Osteoblast (primary cell): ENCODE data around the gene DGKE. TPM values are rescaled to one million over a fixed set of nuclear protein-coding genes. Genes with fewer than 3 reads are reported as not detected.

ENCODE experiments used
- DNase-seq: peaks from one replicate; pipeline ENCODE4 v3.0.0; 2011; ENCODE audit warnings: low spot score, mixed read lengths; ENCODE audit not compliant: insufficient read length; ENCODE audit errors: missing footprints
- H2AFZ ChIP-seq: 2 replicates; pipeline ENCODE4 v1.6.0; 2011; ENCODE audit warnings: mild to moderate bottlenecking, low read length
- H3K27ac ChIP-seq: 2 replicates; pipeline ENCODE4 v1.5.1; 2011; ENCODE audit warnings: mild to moderate bottlenecking, low read depth, low read length, moderate library complexity
- H3K27me3 ChIP-seq: 2 replicates; pipeline ENCODE4 v1.6.0; 2012; ENCODE audit warnings: mild to moderate bottlenecking, control low read depth, inconsistent platforms, low read length, moderate library complexity; ENCODE audit not compliant: insufficient read depth
- H3K36me3 ChIP-seq: 2 replicates; pipeline ENCODE4 v1.5.1; 2011; ENCODE audit warnings: mild to moderate bottlenecking, low read length, control low read depth, moderate library complexity; ENCODE audit not compliant: insufficient read depth
- H3K4me1 ChIP-seq: 2 replicates; pipeline ENCODE4 v1.5.1; 2011; ENCODE audit warnings: mild to moderate bottlenecking, low read length, control low read depth, moderate library complexity; ENCODE audit not compliant: insufficient read depth
- H3K4me2 ChIP-seq: 2 replicates; pipeline ENCODE4 v1.6.0; 2011; ENCODE audit warnings: mild to moderate bottlenecking, low read length; ENCODE audit not compliant: insufficient read depth
- H3K4me3 ChIP-seq: fragments of 200-600 bp; sonication (generic); 3 replicates; pipeline ENCODE4 v1.5.1; 2012; ENCODE audit warnings: mild to moderate bottlenecking, low read length, inconsistent platforms; ENCODE audit not compliant: insufficient read depth
- H3K79me2 ChIP-seq: 2 replicates; pipeline ENCODE4 v1.6.0; 2012; ENCODE audit warnings: mild to moderate bottlenecking, low read length, control low read depth, inconsistent platforms; ENCODE audit not compliant: insufficient read depth
- H3K9me3 ChIP-seq: 2 replicates; pipeline ENCODE4 v1.5.1; 2011; ENCODE audit warnings: low read depth, low read length, control low read depth
- H4K20me1 ChIP-seq: 2 replicates; pipeline ENCODE4 v1.6.0; 2012; ENCODE audit warnings: mild to moderate bottlenecking, low read length, control low read depth; ENCODE audit not compliant: insufficient read depth
- total RNA-seq: library from RNA; depleted of rRNA; stranded (reverse); fragments of >200 nt; gene quantifications from 2 replicates; pipeline ENCODE4 v1.2.3, GENCODE V29; 2012
- TF ChIP-seq, protein P1 (sequence below): IDR thresholded peaks from 2 replicates; pipeline ENCODE4 v1.5.1; 2011; ENCODE audit warnings: mild to moderate bottlenecking, low read depth, low read length, moderate library complexity; ENCODE audit errors: extremely low read depth

The DGKE gene
- total RNA-seq, 1 donor = 6.2 TPM

DNA sequence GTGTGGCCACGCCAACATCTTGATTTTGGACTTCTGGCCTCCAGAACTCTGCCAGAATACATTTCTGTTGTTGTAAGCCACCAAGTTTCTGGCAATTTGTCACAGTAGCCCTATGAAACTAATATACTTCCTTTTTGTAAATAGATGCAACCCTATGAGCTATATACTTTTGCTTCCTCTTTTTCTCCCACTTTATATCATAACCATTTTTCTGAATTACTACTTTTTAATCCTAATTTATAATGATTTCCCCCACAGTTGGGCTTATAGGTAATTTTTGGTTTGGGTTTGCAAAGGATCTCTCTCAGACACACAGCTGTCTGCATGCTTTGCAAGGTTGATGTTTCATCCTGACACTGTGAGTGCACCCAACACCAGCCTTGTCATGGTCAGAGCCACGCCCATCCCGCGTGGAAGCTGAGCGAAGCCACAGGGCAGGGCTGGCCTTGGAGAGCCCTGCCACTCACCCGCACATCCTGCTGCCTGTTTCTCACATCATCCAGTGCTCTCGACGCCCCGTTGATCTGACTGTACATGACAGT lies 74.1 kb downstream of the DGKE start:
- Histone ChIP-seq H3K79me2 (peaks cover 44% of the 10 kb centered on the region), H3K27ac (no peak overlapping the region), H3K9me3 (no peaks in the 10 kb centered on the region), H4K20me1 (peaks cover 15% of the 10 kb centered on the region), H3K4me2 (no peak overlapping the region), H3K4me1 (peaks cover 16% of the 10 kb centered on the region), H3K36me3 (peaks cover 50% of the 10 kb centered on the region), H3K4me3 (no peak overlapping the region), H3K27me3 (no peaks in the 10 kb centered on the region), H2AFZ (no peak overlapping the region)
- TF ChIP-seq, protein P1, sequence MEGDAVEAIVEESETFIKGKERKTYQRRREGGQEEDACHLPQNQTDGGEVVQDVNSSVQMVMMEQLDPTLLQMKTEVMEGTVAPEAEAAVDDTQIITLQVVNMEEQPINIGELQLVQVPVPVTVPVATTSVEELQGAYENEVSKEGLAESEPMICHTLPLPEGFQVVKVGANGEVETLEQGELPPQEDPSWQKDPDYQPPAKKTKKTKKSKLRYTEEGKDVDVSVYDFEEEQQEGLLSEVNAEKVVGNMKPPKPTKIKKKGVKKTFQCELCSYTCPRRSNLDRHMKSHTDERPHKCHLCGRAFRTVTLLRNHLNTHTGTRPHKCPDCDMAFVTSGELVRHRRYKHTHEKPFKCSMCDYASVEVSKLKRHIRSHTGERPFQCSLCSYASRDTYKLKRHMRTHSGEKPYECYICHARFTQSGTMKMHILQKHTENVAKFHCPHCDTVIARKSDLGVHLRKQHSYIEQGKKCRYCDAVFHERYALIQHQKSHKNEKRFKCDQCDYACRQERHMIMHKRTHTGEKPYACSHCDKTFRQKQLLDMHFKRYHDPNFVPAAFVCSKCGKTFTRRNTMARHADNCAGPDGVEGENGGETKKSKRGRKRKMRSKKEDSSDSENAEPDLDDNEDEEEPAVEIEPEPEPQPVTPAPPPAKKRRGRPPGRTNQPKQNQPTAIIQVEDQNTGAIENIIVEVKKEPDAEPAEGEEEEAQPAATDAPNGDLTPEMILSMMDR = no peak
- DNase-seq = no peak

DNA sequence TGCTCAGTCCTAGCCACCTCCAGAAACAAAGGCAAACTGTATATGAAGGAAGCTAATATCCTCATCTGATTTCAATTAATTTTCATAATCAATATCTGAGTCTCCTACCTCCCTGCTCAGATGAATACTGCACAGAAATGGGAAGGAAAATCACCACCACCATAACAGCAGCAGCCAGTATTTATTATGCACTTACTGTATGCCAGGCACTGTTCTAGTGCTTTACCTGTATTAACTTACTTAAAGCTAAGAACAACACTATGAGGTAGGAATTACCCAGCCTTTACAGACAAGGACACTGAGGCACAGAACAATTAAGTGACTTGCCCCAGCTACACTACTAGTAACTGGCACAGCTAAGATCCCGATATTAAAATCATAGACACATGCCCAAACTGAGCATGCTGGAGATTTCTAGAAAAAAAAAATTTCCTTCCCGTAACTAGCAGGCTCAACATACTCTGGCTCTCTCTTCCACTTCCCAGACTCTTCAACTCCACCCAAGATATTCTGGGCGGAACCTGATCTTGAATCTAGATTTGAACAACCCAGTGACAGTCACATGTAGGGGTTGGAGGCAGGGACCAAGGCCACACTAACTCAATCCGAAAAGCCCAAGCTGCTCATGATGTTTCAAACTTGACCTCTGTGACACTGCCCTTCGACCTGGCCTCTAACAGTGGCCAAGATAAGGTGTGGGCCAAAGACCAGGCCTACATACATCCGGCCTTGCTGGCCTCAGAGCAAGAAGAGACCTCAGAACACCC lies 76.0 kb downstream of the DGKE start:
- peaks cover 14% of the 10 kb centered on the region for H4K20me1 ChIP-seq
- no peaks in the 10 kb centered on the region for H3K9me3 ChIP-seq
- no peak overlapping the region for H3K27ac ChIP-seq
- H3K4me3 ChIP-seq = no peak overlapping the region
- TF ChIP-seq, protein P1 = no peak
- peaks cover 35% of the 10 kb centered on the region for H3K36me3 ChIP-seq
- H3K4me1 ChIP-seq = peaks cover 19% of the 10 kb centered on the region
- no peaks in the 10 kb centered on the region for H3K27me3 ChIP-seq
- H3K79me2 ChIP-seq = peaks cover 62% of the 10 kb centered on the region
- H2AFZ ChIP-seq = no peak overlapping the region
- no peak for DNase-seq
- H3K4me2 ChIP-seq = peak overlapping the region; percentile 29

DNA sequence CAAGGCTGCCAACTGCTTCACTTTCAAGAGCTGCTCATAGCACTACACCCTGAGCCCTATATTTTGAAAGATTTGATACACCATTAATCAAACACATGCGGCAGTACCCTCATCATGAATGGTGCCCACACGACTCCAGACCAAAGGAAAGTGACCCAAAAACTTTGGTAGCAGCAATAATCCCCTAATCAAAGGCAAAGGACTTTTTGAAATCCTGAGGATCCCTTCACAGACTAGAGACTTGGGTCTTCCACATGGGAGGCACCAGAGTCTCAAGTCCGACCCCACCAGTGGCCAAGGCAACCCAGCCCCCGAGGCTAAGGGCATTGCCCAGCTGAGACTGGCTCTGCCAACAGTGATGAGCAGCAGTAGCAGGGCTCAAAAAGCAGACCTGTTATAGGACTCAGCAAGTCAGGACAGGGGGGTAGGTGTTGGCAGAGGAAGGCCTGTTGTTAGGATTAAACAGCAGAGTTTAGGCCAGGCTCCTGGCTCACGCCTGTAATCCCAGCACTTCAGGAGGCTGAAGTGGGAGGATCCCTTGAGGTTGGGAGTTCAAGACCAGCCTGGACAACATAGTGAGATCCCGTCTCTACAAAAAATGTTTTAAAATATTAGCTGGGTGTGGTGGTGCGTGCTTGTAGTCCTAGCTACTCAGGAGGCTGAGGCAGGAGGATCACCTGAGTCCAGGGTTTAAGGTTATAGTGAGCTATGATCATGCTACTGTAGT lies 76.7 kb downstream of the DGKE start:
- no peak overlapping the region for H2AFZ ChIP-seq
- H3K27me3 ChIP-seq = no peaks in the 10 kb centered on the region
- DNase-seq = no peak
- peak overlapping the region; percentile 29 for H3K4me2 ChIP-seq
- H3K79me2 ChIP-seq = peaks cover 64% of the 10 kb centered on the region
- no peaks in the 10 kb centered on the region for H3K9me3 ChIP-seq
- H3K4me3 ChIP-seq = no peak overlapping the region
- TF ChIP-seq, protein P1 = no peak
- no peak overlapping the region for H3K27ac ChIP-seq
- peaks cover 26% of the 10 kb centered on the region for H3K4me1 ChIP-seq
- H4K20me1 ChIP-seq = peaks cover 14% of the 10 kb centered on the region
- peaks cover 28% of the 10 kb centered on the region for H3K36me3 ChIP-seq
